Ovary (tissue), 3 donors: ENCODE data around the gene POTEM.
"Not testable (repeated sequence)": the region's sequence is repeated elsewhere in the genome, so short reads cannot be mapped to it uniquely, and the experiment has no call there.

Experiments
- POLR2A ChIP-seq: fragments of 450-650 bp; IDR thresholded peaks from one replicate; pipeline ENCODE4 v1.6.1; 2017; ENCODE audit warnings: antibody characterized with exemption, mild to moderate bottlenecking, moderate library complexity
- TF ChIP-seq, protein P1 (sequence below), 3 donors: fragments of 450-650 bp in 2 of 3; fragments of 200-600 bp in 1 of 3; IDR thresholded peaks; one replicate each; pipeline versions ENCODE4 v1.5.1 to v1.8.0; 2016 to 2022; ENCODE audit warnings: antibody characterized with exemption in 3 of 3, mild to moderate bottlenecking in 1 of 3
- donor health status: DM: no; HTN: no; CAD: no.

DNA sequence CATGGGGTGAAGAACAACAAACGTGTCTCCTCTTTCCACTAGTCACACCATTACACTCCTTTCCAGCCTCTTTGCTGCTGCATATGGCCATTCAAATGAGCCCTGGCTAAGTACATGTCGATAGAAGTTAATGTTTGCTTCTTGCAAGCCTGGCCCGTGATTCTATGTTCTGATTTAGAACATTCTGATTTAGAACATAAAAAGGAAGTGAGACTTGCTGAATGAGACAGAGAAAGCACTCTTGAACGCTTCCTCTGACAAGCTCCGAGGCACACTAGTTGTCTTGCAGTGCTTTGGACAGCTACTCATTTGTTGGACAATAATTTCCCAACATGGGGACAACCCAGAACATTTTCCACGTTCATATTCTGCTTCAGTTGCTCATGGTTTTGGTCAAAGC lies 5.1 kb upstream of the POTEM start:
- TF ChIP-seq, protein P1, sequence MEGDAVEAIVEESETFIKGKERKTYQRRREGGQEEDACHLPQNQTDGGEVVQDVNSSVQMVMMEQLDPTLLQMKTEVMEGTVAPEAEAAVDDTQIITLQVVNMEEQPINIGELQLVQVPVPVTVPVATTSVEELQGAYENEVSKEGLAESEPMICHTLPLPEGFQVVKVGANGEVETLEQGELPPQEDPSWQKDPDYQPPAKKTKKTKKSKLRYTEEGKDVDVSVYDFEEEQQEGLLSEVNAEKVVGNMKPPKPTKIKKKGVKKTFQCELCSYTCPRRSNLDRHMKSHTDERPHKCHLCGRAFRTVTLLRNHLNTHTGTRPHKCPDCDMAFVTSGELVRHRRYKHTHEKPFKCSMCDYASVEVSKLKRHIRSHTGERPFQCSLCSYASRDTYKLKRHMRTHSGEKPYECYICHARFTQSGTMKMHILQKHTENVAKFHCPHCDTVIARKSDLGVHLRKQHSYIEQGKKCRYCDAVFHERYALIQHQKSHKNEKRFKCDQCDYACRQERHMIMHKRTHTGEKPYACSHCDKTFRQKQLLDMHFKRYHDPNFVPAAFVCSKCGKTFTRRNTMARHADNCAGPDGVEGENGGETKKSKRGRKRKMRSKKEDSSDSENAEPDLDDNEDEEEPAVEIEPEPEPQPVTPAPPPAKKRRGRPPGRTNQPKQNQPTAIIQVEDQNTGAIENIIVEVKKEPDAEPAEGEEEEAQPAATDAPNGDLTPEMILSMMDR (IDR thresholded peaks at IDR 0.05): not testable (repeated sequence)
- TF ChIP-seq POLR2A: not testable (repeated sequence)
